ELF-1 (cell line): ENCODE data around the gene NDUFB7.
"Not testable (repeated sequence)": the region's sequence is repeated elsewhere in the genome, so short reads cannot be mapped to it uniquely, and the experiment has no call there.

ENCODE experiments used
- DNase-seq: peaks from one replicate; pipeline ENCODE4 v3.0.0-alpha.2; 2016; ENCODE audit warnings: low read depth, low spot score

The NDUFB7 gene

GRCh38 chr19:14553042-14553938 is 18.6 kb downstream of the NDUFB7 start:
- DNase-seq = no peak

- not testable (repeated sequence) for DNase-seq
Measured at GRCh38 chr19:14552006-14552360, 19.9 kb downstream of the NDUFB7 start.

GRCh38 chr19:14551134-14552005 is 20.5 kb downstream of the NDUFB7 start:
- peak; percentile 87 for DNase-seq

- DNase-seq = no peak
Measured at GRCh38 chr19:14550201-14550754, 21.6 kb downstream of the NDUFB7 start.

- no peak for DNase-seq
Measured at GRCh38 chr19:14545716-14546082, 26.2 kb downstream of the NDUFB7 start.

GRCh38 chr19:14544977-14545715 is 26.7 kb downstream of the NDUFB7 start:
- no peak for DNase-seq

GRCh38 chr19:14544047-14544446 is 27.8 kb downstream of the NDUFB7 start:
- no peak for DNase-seq

GRCh38 chr19:14542711-14543328 is 29.0 kb downstream of the NDUFB7 start:
- DNase-seq = no peak

GRCh38 chr19:14541979-14542378 is 29.9 kb downstream of the NDUFB7 start:
- DNase-seq = not testable (repeated sequence)

- DNase-seq = no peak
Measured at GRCh38 chr19:14540741-14541525, 30.9 kb downstream of the NDUFB7 start.

GRCh38 chr19:14536926-14537692 is 34.8 kb downstream of the NDUFB7 start:
- peak; percentile 95 for DNase-seq

GRCh38 chr19:14533450-14533849 is 38.4 kb downstream of the NDUFB7 start:
- no peak for DNase-seq

- no peak for DNase-seq
Measured at GRCh38 chr19:14530506-14530905, 41.4 kb downstream of the NDUFB7 start.

- no peak for DNase-seq
Measured at GRCh38 chr19:14530005-14530348, 41.9 kb downstream of the NDUFB7 start.

- peak; percentile 100 for DNase-seq
Measured at GRCh38 chr19:14529254-14530004, 42.4 kb downstream of the NDUFB7 start, which contains the start of gene TECR. Gene TECR, plus strand, starts transcription at chr19:14529594. Its CDS starts 103 bp downstream, at chr19:14529697.

- DNase-seq = no peak
Measured at GRCh38 chr19:14528419-14529253, 43.2 kb downstream of the NDUFB7 start.

GRCh38 chr19:14526423-14526822 is 45.4 kb downstream of the NDUFB7 start:
- DNase-seq = no peak

- peak; percentile 57 for DNase-seq
Measured at GRCh38 chr19:14525729-14526128, 46.1 kb downstream of the NDUFB7 start.
